SU-DHL-6 (cell line): ENCODE results near the gene NOS3.

Experiments used
- H2AFZ ChIP-seq: fragments of 200-600 bp; sonication (generic); 2 replicates; pipeline ENCODE4 v1.6.1; 2014; ENCODE audit warnings: low read depth, mild to moderate bottlenecking, moderate library complexity, mixed read lengths, antibody characterized with exemption, low read length; ENCODE audit not compliant: severe bottlenecking
- H3F3A ChIP-seq: fragments of 200-600 bp; shearing (Covaris generic); 2 replicates; pipeline ENCODE4 v1.6.0; 2016; ENCODE audit warnings: antibody characterized with exemption, mild to moderate bottlenecking; ENCODE audit not compliant: insufficient read depth
- H3K27ac ChIP-seq: fragments of 200-600 bp; sonication (generic); 2 replicates; pipeline ENCODE4 v1.5.1; 2016; ENCODE audit warnings: low read depth, mild to moderate bottlenecking, low read length, moderate library complexity, mixed read lengths
- H3K27me3 ChIP-seq: fragments of 200-600 bp; sonication (generic), shearing (Covaris generic); 2 replicates; pipeline ENCODE4 v1.6.0; 2014; ENCODE audit warnings: mild to moderate bottlenecking, low read length
- H3K36me3 ChIP-seq: fragments of 200-600 bp; sonication (generic); 2 replicates; pipeline ENCODE4 v1.6.1; 2014; ENCODE audit warnings: mild to moderate bottlenecking, low read length, mixed read lengths
- H3K4me2 ChIP-seq: fragments of 300-600, 200-600 bp; shearing (Covaris generic), sonication (generic); 2 replicates; pipeline ENCODE4 v1.6.0; 2014; ENCODE audit warnings: low read length, low read depth, mild to moderate bottlenecking; ENCODE audit not compliant: poor library complexity, severe bottlenecking
- H3K4me3 ChIP-seq: fragments of 200-600 bp; sonication (generic); 2 replicates; pipeline ENCODE4 v1.5.1; 2014; ENCODE audit warnings: antibody characterized with exemption, low read length, mild to moderate bottlenecking, mixed read lengths; ENCODE audit not compliant: insufficient read depth, poor library complexity, severe bottlenecking
- H3K79me2 ChIP-seq: fragments of 200-600 bp; sonication (generic); 2 replicates; pipeline ENCODE4 v1.6.1; 2014; ENCODE audit warnings: mild to moderate bottlenecking, low read length, moderate library complexity; ENCODE audit not compliant: insufficient read depth
- H3K9ac ChIP-seq: fragments of 200-600 bp; sonication (generic); 2 replicates; pipeline ENCODE4 v1.7.0; 2014; ENCODE audit warnings: mild to moderate bottlenecking, low read length
- H3K9me2 ChIP-seq: fragments of 200-600 bp; sonication (generic); replicated peaks from 2 replicates; pipeline ENCODE4 v1.6.1; 2014; ENCODE audit warnings: low read length; ENCODE audit not compliant: insufficient read depth
- H3K9me3 ChIP-seq: fragments of 200-600 bp; sonication (generic); 2 replicates; pipeline ENCODE4 v1.6.1; 2014; ENCODE audit warnings: low read length, mixed read lengths; ENCODE audit not compliant: insufficient read depth
- H4K20me1 ChIP-seq: fragments of 200-600 bp; sonication (generic); 2 replicates; pipeline ENCODE4 v1.6.1; 2014; ENCODE audit warnings: low read depth, mild to moderate bottlenecking, antibody characterized with exemption, low read length, moderate library complexity, mixed read lengths
- EZH2phosphoT487 ChIP-seq: fragments of 200-600 bp; sonication (generic), shearing (Covaris generic); conservative IDR thresholded peaks from 2 replicates; pipeline ENCODE4 v1.6.1; 2018; ENCODE audit warnings: mild to moderate bottlenecking, antibody characterized with exemption, low read length, moderate library complexity, mixed read lengths
- TF ChIP-seq, protein P1 (sequence below): fragments of 200-600 bp; sonication (generic); IDR thresholded peaks from one replicate; pipeline ENCODE4 v1.5.1; 2017; ENCODE audit warnings: antibody characterized with exemption, mild to moderate bottlenecking, low read length, moderate library complexity; ENCODE audit not compliant: insufficient read depth, poor library complexity, severe bottlenecking

Gene NOS3

DNA sequence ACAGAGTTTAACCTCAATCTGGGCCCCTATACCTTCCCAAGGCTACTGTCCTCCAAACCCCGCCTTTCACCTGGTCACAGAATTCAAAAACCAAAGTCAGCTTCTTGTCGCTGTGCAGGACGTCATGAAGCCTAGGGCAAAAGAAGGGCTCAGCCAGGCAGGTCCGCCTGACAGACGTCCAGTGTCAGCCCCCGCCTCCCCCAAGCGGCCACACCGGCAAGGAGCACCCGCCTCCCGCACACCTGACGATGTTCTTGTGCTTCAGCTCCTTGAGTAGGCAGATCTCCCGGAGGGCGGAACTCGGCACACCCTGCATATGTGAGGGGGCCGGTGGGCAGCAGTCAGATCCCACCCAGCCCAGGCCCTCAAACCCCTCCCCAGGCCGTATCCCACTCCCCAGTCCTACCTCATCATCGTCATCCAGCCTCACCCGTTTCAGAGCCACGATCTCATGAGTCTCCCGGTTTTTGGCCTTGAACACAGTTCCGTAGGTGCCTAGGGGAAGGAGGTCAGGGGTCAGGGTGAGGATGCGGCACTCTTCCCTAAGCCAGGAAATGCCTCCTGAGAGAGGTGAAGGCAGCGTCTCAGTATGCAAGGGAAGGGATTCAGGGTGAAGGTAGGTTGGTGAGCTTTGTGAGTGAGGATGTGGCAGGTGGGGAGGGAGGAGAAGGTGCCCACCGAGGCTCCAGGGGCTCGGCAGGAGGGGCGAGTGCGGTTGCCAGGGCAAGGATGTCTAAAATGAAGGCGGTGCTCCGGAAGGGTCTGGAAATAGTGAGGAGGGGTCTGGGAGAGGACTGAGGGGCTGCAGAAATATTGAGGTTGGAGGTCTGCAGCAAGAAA is 66.1 kb downstream of the NOS3 start:
- peaks cover 8% of the 10 kb centered on the region for H3F3A ChIP-seq
- no peaks in the 10 kb centered on the region for H3K27me3 ChIP-seq
- H2AFZ ChIP-seq: no peak overlapping the region
- no peaks in the 10 kb centered on the region for H3K9me2 ChIP-seq
- TF ChIP-seq, protein P1, sequence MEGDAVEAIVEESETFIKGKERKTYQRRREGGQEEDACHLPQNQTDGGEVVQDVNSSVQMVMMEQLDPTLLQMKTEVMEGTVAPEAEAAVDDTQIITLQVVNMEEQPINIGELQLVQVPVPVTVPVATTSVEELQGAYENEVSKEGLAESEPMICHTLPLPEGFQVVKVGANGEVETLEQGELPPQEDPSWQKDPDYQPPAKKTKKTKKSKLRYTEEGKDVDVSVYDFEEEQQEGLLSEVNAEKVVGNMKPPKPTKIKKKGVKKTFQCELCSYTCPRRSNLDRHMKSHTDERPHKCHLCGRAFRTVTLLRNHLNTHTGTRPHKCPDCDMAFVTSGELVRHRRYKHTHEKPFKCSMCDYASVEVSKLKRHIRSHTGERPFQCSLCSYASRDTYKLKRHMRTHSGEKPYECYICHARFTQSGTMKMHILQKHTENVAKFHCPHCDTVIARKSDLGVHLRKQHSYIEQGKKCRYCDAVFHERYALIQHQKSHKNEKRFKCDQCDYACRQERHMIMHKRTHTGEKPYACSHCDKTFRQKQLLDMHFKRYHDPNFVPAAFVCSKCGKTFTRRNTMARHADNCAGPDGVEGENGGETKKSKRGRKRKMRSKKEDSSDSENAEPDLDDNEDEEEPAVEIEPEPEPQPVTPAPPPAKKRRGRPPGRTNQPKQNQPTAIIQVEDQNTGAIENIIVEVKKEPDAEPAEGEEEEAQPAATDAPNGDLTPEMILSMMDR: no peak
- TF ChIP-seq EZH2phosphoT487: no peak
- no peaks in the 10 kb centered on the region for H4K20me1 ChIP-seq
- no peaks in the 10 kb centered on the region for H3K36me3 ChIP-seq
- H3K79me2 ChIP-seq: peaks cover 21% of the 10 kb centered on the region
- H3K4me3 ChIP-seq: peak overlapping the region; percentile 69
- H3K27ac ChIP-seq: no peak overlapping the region
- H3K9ac ChIP-seq: peak overlapping the region; percentile 77
- H3K9me3 ChIP-seq: no peaks in the 10 kb centered on the region
- peak overlapping the region; percentile 79 for H3K4me2 ChIP-seq

DNA sequence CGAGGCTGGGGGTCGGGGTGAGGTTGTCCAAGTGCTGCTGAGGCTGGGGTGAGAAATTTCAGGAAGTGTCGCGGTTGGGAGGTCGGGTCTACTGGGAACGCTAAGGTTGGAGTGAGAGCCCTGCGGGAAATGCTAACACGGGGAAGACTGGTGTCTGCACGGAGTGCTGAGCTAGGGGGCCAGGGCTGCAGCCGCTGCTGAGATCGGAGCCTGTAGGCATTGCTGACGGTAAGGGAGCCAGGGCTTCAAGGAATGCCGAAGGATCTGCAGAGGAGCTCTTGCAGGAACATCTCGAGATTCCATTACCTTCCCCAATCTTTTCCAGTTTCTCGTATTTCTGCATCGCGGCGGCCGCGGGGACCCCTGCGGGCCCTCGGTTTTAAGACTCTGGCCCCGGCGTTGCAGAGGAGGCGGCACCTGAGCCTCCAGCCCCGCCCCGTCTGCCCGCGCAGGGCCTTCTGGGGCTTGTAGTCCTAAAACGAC is 66.7 kb downstream of the NOS3 start, which contains the start of gene CDK5:
CDK5 (minus strand) TSS at position 392 of the 483 bp plus-strand sequence; CDS start at position 343, 49 bp downstream.
- Histone ChIP-seq H3F3A (peaks cover 8% of the 10 kb centered on the region), H2AFZ (peak within 1 kb of the TSS; percentile 81), H3K9ac (peak within 1 kb of the TSS; percentile 77), H3K9me2 (no peaks in the 10 kb centered on the region), H3K79me2 (peaks cover 25% of the 10 kb centered on the region), H3K36me3 (no peaks in the 10 kb centered on the region), H3K27ac (peak within 1 kb of the TSS; percentile 82), H3K4me3 (peak within 1 kb of the TSS; percentile 86), H4K20me1 (no peaks in the 10 kb centered on the region), H3K27me3 (no peaks in the 10 kb centered on the region), H3K4me2 (peak within 1 kb of the TSS; percentile 84), H3K9me3 (no peaks in the 10 kb centered on the region)
- no peak for TF ChIP-seq EZH2phosphoT487
- TF ChIP-seq, protein P1: no peak

DNA sequence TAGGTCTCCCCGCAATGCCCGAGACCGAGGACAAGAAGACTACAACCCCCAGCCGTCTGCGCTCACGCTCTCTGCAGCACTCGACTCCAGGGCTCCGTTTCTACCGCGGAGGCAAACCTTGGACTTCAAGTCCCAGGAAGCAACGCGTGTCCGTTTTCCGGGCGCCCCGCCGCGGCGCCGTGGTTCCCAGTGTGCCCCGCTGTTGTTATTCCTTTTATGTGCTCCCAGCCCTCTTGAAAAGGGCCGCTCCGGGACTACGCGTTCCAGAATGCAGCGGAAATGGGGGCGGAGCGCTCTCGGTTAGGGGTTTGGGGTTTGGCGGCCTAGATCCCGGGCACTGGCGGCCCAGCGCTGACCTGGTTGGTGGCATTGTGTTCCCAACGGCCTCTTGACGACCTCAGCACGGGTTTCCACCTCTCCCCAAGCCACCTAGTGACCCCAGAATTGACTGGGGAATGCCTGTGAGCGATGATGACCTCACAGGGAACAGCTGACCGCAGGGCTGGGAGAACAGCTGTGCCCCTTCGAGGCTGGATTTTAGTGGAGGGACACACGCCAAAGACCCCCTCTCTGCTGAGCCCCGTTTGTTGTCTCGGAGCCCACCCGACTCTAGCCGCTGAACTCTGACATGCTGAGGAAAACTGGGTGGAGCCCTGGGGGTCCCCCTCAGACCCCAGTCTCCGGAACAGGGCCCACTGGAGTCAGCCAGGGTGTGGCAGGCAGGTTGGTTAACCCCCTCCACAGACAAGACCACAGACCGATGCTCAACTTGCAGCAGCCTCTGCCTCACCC is 67.4 kb downstream of the NOS3 start:
- peak overlapping the region; percentile 86 for H3K4me3 ChIP-seq
- H3K9me2 ChIP-seq: no peaks in the 10 kb centered on the region
- TF ChIP-seq, protein P1: no peak
- TF ChIP-seq EZH2phosphoT487: no peak
- H3K9ac ChIP-seq: peak overlapping the region; percentile 77
- peak overlapping the region; percentile 84 for H3K4me2 ChIP-seq
- H3K27ac ChIP-seq: peak overlapping the region; percentile 82
- peaks cover 27% of the 10 kb centered on the region for H3K79me2 ChIP-seq
- H4K20me1 ChIP-seq: no peaks in the 10 kb centered on the region
- H3F3A ChIP-seq: peaks cover 8% of the 10 kb centered on the region
- H3K9me3 ChIP-seq: no peaks in the 10 kb centered on the region
- no peaks in the 10 kb centered on the region for H3K27me3 ChIP-seq
- no peaks in the 10 kb centered on the region for H3K36me3 ChIP-seq
- H2AFZ ChIP-seq: peak overlapping the region; percentile 35
